Testis (tissue), 3 donors: ENCODE measurements around the gene ZDHHC8. TPM values are rescaled to one million over a fixed set of nuclear protein-coding genes. Genes with fewer than 3 reads are reported as not detected.
A peak's percentile ranks its signal among the peaks of the same experiment; 100 is the strongest.

Experiments
- DNase-seq: peaks from one replicate; pipeline ENCODE4 v3.0.0-alpha.2; 2019
- H3K27ac ChIP-seq, 2 donors: fragments of 200-600 bp; sonication (generic); one replicate each; pipeline ENCODE4 v1.5.1; 2019
- H3K27me3 ChIP-seq: fragments of 200-600 bp; sonication (generic); one replicate; pipeline ENCODE4 v1.5.1; 2019
- H3K36me3 ChIP-seq: fragments of 200-600 bp; sonication (generic); one replicate; pipeline ENCODE4 v1.5.1; 2017; ENCODE audit warnings: low read depth; ENCODE audit errors: missing control alignments
- H3K4me1 ChIP-seq: fragments of 200-600 bp; sonication (generic); one replicate; pipeline ENCODE4 v1.5.1; 2019
- H3K4me3 ChIP-seq, 2 donors: fragments of 200-600 bp; sonication (generic); one replicate each; pipeline ENCODE4 v1.5.1; 2017 to 2019
- H3K9me3 ChIP-seq: fragments of 200-600 bp; sonication (generic); one replicate; pipeline ENCODE4 v1.5.1; 2017
- CTCF ChIP-seq, 3 experiments: fragments of 450-650 bp in 2 of 3; fragments of 200-600 bp in 1 of 3; sonication (generic) in 1 of 3; IDR thresholded peaks; one replicate each; pipeline ENCODE4 v1.5.1; 2016 to 2019; ENCODE audit warnings: antibody characterized with exemption in 3 of 3, mild to moderate bottlenecking in 2 of 3, moderate library complexity in 1 of 3
- POLR2A ChIP-seq: fragments of 450-650 bp; IDR thresholded peaks from one replicate; pipeline ENCODE4 v1.6.1; 2017; ENCODE audit warnings: antibody characterized with exemption, mild to moderate bottlenecking, moderate library complexity
- WGBS, 2 donors: methylation state at CpG; one replicate each; pipeline ENCODE4 v1.1.5; 2018; 5-methylcytosine and 5-hydroxymethylcytosine counted together
- intact Hi-C: fragments of 100-400 bp; cut with DNase I; formaldehyde crosslinking; loops from one replicate; pipeline ENCODE4 v1.15.1; 2023; ENCODE audit warnings: low total_unique reads
- polyA plus RNA-seq: library from polyadenylated mRNA; stranded (reverse); fragments of 350-450 nt; fragmentation: Illumina TruSeq; extraction: RNeasy Lipid Tissue Mini Kit (QIAGEN cat#74804); gene quantifications from one replicate; pipeline ENCODE4 v1.2.3, GENCODE V29; 2014; ENCODE audit warnings: low read depth, low replicate concordance; ENCODE audit not compliant: insufficient read depth
- total RNA-seq, 2 donors: library from RNA; depleted of rRNA; stranded (reverse); fragments of >200 nt; gene quantifications; one replicate each; pipeline ENCODE4 v1.2.3, GENCODE V29; 2016

Gene ZDHHC8
- total and polyA plus RNA-seq, 3 donors from 2014 or later = 34.0 to 44.0 (median 40.9) TPM

- 87 to 94% methylated on average over 3 to 5 of the region's 5 CpGs for WGBS, 2 donors
- intact Hi-C loops = no loop called here
- no peak for TF ChIP-seq CTCF (IDR thresholded peaks at IDR 0.05)
- TF ChIP-seq POLR2A = no peak
- Histone ChIP-seq H3K4me1 (peaks cover 40% of the 10 kb centered on the region), H3K27me3 (no peaks in the 10 kb centered on the region), H3K4me3 (no peak overlapping the region), H3K36me3 (no peaks in the 10 kb centered on the region), H3K9me3 (no peaks in the 10 kb centered on the region), H3K27ac (no peak overlapping the region)
- DNase-seq = no peak
Measured at GRCh38 chr22:20136603-20136873, 4.9 kb downstream of the ZDHHC8 start.

GRCh38 chr22:20137113-20137512, 5.5 kb downstream of the ZDHHC8 start:
- no peaks in the 10 kb centered on the region for H3K9me3 ChIP-seq
- intact Hi-C loops = no loop called here
- H3K4me3 ChIP-seq = no peak overlapping the region
- 70 to 74% methylated on average over 3 to 12 of the region's 13 CpGs for WGBS, 2 donors
- no peaks in the 10 kb centered on the region for H3K27me3 ChIP-seq
- no peaks in the 10 kb centered on the region for H3K36me3 ChIP-seq
- peaks cover 40% of the 10 kb centered on the region for H3K4me1 ChIP-seq
- no peak for DNase-seq
- TF ChIP-seq POLR2A (no peak), CTCF (IDR thresholded peaks at IDR 0.05) (no peak)
- peak overlapping the region in 1 of 2 donors; percentile 17 for H3K27ac ChIP-seq

- no peaks in the 10 kb centered on the region for H3K9me3 ChIP-seq
- no peak overlapping the region for H3K27ac ChIP-seq
- H3K27me3 ChIP-seq = no peaks in the 10 kb centered on the region
- H3K4me1 ChIP-seq = peaks cover 36% of the 10 kb centered on the region
- no peak for DNase-seq
- no peaks in the 10 kb centered on the region for H3K36me3 ChIP-seq
- WGBS, 2 donors = 34 to 39% methylated on average over 14 to 26 of the region's 26 CpGs
- TF ChIP-seq CTCF (IDR thresholded peaks at IDR 0.05) (no peak), POLR2A (no peak)
- no peak overlapping the region for H3K4me3 ChIP-seq
- intact Hi-C loops = no loop called here
Measured at GRCh38 chr22:20137671-20138416, 6.2 kb downstream of the ZDHHC8 start.

- Histone ChIP-seq H3K4me1 (peaks cover 30% of the 10 kb centered on the region), H3K36me3 (no peaks in the 10 kb centered on the region), H3K4me3 (no peak overlapping the region), H3K27ac (no peak overlapping the region), H3K27me3 (no peaks in the 10 kb centered on the region), H3K9me3 (no peaks in the 10 kb centered on the region)
- no peak for DNase-seq
- 52 to 90% methylated on average over 2 to 4 of the region's 4 CpGs for WGBS, 2 donors
- TF ChIP-seq CTCF (IDR thresholded peaks at IDR 0.05) (no peak), POLR2A (no peak)
- intact Hi-C loops = no loop called here
Measured at GRCh38 chr22:20138417-20138738, 6.8 kb downstream of the ZDHHC8 start.

- peaks cover 28% of the 10 kb centered on the region for H3K4me1 ChIP-seq
- no peak overlapping the region for H3K4me3 ChIP-seq
- intact Hi-C loops = no loop called here
- no peak for TF ChIP-seq POLR2A
- H3K9me3 ChIP-seq = no peaks in the 10 kb centered on the region
- 76 to 95% methylated on average over 5 to 16 of the region's 16 CpGs for WGBS, 2 donors
- DNase-seq = peak; percentile 63
- H3K27ac ChIP-seq = no peak overlapping the region
- H3K27me3 ChIP-seq = no peaks in the 10 kb centered on the region
- no peaks in the 10 kb centered on the region for H3K36me3 ChIP-seq
Measured at GRCh38 chr22:20138868-20139267, 7.3 kb downstream of the ZDHHC8 start.
